CD4-positive, alpha-beta T cell treated with Interleukin-10 for 1 hour (primary cell): ENCODE measurements around the gene GLRA1.
A peak's percentile ranks its signal among the peaks of the same experiment; 100 is the strongest.
"Not testable (repeated sequence)": the region's sequence is repeated elsewhere in the genome, so short reads cannot be mapped to it uniquely, and the experiment has no call there.

ENCODE experiments used
- DNase-seq: peaks from one replicate; pipeline ENCODE4 v3.0.0-alpha.2; 2020

The GLRA1 gene

DNA sequence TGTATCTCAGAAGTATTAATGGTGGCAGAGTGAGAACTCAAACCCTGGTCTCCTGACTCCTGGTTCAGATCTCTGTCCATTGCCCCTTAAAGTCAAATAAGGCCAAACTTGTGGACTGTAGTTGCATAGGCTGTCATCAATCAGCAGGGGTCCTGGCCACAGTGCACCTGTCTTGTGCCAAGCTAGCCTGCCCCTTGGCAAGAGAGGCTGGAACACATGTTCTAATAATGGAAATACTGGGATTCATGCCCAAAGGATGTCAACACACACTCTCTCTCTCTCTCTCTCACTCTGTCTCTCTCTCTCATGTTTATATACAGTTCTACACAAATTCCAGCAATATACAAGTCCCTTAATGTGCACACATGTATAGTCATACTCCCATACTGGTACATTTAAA, 44.3 kb downstream of the GLRA1 start:
- no peak for DNase-seq

DNA sequence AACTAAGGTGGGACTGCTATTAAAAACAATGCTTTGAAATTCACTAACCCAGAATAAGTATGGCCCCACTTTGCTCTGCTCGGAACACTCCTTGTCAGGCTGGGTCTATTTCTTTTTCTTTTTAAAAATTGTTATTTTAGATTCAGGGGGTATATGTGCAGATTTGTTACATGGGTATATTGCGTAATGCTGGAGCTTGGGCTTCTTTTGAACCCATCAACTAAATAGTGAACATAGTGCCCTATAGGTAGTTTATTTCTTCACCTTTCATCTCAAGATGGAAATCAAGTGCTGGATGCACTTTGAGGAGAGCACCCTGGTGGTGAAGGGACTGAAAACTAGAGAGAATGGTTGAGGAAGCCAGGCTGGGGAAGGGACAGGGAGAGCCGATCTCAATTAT, 51.0 kb downstream of the GLRA1 start:
- no peak for DNase-seq

DNA sequence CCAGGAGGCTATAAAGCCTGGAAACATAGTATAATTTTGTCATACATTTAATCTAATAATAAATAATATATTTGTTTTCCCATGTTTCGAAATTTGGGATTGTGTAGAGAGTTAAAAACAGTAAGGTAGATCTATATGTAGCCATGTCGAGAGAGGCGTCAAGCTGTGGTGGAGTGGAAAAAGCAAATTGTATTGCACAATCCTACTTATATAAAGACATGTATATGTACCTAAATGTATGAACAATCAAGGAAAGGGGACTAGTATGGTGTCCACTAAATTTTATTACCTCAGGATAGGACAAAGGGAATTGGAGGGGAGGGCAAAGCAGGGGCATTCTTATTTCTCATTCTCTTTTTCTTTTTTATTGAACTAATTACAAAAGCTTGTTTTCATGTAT, 52.0 kb downstream of the GLRA1 start:
- no peak for DNase-seq

DNA sequence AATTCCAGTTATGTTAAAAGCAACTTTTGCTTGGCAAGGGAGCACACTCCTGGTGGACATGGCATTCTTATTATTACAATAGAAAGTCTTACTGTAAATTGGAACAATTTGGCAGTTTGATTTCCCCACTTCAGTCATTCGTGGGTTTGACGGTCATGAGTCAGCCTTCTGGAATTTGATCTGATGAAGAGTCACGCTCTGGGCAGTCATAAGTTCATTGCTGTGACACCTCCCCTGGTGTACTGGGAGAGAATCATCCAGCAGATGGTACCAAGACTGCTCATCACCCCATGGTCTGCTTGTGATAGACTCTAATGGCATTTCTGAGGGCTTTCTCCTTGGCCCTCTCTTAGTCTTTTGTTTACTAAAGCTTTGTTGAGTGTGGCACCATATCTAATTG, 53.8 kb downstream of the GLRA1 start:
- no peak for DNase-seq

DNA sequence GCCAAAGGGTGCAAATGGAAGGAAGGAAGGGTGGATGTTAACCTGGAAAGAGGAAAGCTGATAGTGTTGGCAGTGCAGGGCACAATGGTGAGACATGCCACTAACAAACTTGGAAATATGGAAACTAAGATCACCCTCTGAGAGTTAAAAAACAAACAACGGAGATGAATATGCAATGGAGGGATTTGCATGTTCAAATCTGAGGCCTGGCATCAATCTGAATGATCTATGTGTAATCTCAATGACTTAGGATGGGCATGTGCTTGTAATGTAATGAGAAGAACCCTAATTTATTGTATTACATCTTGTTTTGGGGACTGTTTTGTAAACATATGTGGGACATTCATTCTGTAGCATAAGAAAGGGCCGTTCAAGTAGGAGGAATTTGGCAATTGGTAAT, 54.4 kb downstream of the GLRA1 start:
- no peak for DNase-seq

DNA sequence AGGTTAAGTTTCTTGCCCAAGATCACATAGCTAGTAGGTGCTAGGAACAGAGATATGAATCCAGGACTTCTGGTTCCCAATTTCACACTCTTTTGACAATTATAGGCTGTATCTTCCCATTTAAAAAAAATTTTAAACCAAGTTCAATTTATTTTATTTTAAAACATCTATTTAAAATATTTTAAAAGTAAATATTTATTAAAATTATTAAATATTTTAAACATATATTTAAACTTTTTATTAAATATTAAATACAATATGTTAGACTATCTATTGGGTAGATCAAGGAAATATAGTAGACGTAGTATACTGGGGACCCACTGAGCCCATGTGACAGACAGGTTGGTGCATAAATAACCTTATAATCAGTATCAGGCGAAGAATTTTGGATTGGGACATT, 54.8 kb downstream of the GLRA1 start:
- no peak for DNase-seq

DNA sequence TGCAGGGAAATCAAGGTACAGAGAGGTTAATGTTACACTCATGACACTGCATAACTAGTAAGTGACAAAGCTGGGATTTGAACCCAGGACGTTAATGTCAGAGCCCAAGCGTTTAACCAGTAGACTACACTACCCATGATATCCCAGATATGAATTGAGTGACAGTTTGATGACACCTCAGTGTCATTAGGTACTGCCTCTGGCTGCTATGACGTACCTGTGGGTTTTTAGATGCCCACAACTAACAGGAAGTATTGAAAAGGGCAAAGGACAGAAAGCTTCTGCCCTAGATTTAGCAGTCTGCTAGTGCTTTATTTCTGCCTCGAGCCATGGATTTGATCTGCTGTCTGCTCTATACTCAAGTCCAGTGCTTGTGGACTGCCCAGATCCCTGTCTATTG, 56.2 kb downstream of the GLRA1 start:
- DNase-seq = peak; percentile 55

DNA sequence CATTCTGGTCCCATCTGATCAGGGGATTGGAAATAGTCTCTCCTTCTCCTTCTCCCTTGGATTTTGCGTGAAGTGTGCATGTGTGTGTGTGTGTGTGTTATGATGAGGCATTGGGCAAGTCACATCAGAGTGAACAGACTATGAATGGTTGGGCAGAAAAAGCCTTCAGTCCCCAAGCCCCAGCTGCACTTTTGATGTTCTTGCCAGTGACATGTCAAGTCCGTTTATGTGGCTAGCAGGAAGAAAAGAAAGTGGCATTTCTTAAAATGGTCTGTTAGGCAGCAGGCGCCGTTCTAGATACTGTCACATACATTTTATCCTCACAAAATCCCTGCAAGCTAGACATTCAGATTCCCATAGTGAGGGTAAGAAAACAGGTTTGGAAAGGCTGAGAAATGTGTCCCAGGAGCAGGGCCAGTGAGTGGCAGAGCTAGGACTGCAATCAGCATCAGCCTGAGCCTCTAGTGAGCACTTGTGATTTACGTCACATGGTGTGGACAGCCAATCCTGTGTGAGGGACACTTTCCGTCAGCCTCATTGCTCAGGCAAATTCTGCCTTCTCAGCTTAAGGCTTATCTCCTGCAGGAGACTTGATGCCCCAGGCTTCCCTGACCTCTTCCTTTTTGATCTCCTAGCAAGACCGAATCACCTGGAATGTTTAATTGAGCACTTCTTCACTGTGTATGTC, 60.4 kb downstream of the GLRA1 start:
- no peak for DNase-seq

DNA sequence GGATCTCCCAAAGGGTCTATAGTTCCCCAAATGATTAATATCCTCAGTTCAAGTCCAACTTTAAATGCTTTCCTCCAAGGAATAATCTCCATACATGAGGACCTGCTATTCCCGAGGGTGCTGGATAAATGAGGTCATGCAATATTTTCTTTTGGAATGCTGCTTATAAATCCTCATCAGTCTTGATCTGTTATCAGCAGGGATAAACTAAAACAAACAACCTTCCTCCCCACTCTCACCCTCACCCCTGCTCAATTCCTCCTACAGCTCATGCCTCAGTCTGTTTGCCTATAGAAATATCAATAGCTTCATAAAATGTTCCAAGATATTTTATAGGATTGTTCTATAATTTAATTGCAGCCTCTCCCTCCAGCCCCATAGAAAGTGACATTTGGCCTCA, 61.1 kb downstream of the GLRA1 start:
- no peak for DNase-seq

DNA sequence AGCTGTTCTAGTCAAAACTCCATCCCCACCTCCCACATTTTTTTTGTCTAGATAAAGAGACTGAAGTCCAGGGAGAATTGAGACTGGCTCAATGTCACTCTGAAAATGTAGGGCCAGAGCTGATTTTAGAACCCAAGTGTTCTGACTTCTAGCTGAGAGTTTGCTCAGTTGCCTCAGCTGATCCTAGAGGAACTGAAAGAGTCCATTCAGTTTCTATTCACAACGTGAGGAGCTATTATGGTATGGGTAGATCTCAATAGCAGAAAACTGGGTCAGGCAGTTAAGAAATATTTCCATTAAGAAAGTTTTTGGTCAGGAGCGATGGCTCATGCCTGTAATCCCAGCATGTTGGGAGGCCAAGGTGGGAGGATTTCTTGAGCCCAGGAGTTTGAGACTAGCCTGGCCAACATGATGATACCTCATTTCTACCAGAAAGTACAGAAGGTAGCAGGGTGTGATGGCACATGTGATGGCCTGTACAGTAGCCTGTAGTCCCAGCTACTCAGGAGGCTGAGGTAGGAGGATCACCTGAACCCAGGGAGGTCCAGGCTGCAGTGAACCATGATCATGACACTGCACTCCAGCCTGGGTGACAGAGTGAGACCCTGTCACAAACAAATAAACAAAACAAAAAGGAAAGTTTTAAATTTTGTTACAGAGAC, 61.7 kb downstream of the GLRA1 start:
- DNase-seq = no peak

DNA sequence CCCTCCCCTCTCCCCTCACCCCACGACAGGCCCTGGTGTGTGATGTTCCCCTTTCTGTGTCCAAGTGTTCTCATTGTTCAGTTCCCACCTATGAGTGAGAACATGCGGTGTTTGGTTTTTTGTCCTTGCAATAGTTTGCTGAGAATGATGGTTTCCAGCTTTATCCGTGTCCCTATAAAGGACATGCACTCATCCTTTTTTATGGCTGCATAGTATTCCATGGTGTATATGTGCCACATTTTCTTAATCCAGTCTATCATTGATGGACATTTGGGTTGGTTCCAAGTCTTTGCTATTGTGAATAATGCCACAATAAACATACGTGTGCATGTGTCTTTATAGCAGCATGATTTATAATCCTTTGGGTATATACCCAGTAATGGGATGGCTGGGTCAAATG, 63.8 kb downstream of the GLRA1 start:
- not testable (repeated sequence) for DNase-seq

DNA sequence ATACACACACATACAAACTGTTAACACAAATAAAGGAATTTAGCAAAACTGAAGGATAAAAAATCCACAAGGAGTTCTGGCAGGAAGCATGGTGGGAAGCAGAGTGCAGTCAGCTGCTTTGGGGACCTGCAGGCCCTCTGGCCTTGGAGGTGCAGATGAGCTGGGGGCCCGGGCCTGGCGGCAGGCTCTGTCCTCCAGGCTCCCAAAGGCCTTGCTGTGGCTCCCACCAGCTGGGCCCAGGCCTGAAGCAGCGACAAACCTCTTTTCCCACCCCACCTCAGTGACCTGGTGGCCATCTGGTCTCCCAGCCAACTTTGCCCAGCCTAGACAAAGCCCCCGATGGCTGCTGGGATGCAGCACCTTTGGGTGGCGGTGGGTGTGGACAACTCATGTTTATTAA, 67.8 kb downstream of the GLRA1 start:
- DNase-seq = no peak

DNA sequence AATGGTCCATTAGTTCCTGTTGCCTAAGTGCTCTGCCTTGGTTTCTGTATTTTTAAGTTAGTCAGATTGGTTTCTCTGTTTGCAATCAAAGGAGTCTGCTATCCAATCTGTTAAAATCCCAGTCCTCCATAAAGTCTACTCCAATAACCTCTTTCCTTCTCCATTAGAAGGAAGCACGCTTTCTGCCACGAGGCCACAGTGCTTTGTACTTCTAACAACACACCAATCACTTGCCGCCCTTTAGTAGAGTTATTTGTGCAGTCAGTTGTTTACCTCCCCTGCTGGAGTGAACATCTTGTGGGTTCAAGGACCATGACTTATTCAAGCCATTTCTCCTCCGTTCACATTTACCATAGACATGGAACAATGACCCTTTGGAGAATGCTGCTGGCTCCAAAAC, 69.0 kb downstream of the GLRA1 start:
- no peak for DNase-seq

DNA sequence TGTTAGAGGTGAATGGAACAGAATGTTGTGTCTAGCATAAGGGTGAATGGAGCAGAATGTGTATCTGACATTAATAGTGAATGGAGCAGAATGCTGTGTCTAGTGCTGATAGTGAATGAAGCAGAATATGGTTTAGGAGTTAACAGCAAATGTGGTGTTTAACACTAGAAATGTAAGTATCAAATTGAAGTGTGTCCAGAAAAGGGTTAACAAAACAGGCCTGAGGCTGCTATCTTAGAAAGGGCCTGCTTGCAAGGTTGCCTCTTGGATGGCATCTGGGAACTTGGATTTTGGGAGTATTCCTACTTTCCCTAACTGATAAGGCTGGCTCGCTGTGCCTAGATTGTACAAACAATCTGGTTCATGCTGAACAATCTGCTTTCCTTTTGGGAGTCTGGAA, 76.8 kb downstream of the GLRA1 start:
- DNase-seq = no peak

DNA sequence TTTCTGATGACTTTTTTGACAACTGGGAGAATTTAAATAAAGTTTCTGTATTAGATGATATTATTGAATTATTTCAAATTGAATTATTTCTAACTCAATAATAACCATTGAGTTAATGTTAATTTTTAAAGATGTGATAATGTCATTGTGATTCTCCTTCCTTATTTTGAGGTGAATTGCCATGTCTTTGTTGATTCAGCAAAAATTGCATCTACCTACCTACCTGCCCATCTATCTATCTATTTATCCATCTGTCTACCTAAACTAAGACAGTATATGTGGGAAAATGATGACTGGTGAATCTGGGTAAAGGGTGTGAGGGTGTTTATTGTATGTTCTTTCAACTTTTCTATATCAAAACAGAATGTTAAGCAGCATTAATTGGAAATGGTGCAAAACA, 77.9 kb downstream of the GLRA1 start:
- no peak for DNase-seq

DNA sequence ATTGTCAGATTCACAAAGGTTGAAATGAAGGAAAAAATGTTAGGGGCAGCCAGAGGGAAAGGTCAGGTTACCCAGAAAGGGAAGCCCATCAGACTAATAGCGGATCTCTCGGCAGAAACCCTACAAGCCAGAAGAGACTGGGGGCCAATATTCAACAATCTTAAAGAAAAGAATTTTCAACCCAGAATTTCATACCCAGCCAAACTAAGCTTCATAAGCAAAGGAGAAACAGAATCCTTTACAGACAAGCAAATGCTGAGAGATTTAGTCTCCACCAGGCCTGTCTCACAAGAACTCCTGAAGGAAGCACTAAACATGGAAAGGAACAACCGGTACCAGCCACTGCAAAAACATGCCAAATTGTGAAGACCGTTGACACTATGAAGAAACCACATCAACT, 91.8 kb downstream of the GLRA1 start:
- not testable (repeated sequence) for DNase-seq

DNA sequence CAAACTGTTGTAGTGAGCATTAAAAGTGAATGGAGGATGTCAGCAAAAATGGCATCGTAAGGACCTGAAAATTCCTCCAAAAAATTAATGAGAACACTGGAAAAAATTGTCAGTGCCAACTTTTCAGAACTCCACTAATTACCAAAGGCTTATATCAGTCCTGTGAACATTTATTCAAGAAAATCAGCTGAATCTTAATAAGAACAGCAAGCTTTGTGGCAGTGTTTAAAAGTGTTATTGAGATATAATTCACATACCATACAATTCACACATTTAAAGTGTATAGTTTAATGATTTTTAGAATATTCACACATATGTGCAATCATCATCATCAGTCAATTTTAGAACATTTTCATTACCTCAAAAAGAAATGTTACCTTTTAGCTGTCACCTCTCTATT, 95.3 kb downstream of the GLRA1 start:
- no peak for DNase-seq

DNA sequence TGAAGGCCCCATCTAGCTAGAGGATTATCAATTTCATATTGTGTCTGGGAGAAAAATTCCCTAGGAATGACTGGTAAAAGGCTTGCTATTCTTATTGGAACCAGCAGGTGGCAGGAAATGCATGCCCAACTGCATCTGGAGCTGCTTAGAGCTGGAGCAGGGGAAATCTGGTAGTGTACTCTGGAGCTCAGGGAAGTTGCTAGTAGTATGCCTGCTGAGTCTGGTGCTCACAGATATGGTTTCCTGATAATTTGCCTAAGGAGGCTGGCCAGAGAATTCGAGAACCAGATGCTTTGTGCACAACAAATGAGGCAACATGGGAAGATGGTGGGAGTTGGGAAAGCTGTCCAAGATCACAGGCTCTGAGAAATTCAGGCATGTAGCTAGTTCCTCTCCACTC, 99.2 kb downstream of the GLRA1 start:
- DNase-seq = peak; percentile 55

DNA sequence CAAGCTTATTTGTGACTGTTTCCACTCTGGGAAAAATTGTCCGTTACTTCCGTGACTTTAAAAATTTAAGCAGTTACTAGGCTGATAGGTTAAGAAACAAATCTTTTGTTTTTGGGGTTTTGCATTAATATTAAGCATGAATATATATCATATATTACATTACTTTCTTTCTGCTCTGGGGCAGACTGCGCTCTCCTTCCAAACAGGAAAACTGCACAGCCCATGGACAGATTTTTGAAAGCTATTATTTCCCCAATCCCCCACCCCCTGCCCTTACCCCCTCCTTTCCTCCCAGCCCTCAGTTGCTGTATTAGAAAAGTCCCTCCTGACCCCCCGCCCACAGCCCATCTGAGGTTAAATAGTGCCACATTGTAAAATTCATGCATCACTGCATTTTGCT, 102.5 kb downstream of the GLRA1 start:
- DNase-seq = no peak

DNA sequence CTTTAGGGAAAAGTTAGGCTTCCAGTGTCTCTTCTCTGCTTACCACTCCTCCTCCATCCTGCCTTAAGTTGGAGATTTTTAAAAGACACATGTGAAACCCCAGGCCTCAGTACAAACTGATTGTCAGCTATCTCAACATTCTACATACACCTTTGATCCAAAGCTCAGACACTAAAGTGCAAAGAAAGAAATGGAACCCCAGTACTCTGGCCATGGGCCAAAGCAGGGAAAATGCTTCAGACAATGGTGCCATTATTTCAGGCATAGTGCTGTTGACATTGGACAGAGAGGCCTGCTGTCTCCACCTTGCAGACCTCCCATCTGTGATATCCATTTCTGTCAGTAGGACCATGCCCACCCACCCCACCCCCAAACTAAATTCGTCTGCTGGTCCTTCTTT, 103.7 kb downstream of the GLRA1 start:
- DNase-seq = no peak

DNA sequence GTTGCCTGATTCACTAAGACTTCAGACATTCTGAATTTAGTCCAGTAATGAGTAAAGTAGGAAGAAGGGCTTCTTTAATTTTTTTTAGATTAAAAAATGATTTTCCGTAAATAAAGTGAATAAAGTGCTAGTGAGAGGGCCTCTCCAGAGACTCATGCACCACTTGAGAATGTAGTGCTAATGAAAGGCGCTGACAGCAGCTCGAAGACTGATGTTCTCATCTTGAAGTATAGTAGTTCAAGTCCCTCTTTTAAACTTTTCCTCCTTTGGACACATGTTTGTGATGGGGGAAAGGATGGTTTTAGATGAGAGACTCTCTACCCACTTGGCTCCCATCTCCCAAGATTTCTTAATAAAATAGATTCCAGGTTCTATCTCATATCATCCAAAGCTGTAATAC, 104.4 kb downstream of the GLRA1 start:
- no peak for DNase-seq

DNA sequence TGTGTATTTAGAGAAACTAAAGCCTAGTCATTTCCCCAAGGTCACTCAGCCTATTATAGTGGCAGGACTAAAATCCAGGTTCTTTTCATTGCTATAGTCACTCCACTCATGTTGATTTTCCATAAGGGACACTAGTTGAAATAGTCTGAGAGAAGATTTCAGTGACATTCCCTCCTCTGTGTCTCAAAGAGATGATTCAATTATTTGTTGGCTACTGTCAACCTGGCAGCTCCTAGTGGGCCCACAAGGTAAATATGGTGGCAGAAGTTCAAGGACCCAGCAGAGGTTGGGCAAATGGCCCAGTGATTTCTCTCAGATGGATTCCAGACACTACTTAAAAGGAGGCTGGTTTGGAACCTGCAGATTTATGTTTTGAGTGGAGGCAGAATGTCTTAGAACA, 104.8 kb downstream of the GLRA1 start:
- DNase-seq = no peak

DNA sequence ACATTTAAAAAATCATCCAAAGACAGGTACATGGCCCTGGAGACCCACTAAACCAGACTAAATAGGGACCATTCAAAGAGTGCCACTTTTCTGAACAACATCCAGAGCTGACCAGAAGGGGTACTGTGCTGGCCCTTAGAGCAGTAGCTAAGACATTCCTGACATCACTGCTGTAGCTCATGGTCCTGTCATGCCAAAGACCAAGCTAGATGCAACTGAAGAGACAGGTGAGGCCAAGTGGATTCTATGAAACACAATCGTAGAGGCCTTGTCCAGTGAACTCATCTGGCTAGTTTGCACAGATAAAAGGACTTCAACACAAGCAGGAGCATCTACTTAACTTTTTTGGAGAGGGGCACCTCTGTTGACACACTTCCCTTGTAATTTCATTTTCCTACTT, 109.6 kb downstream of the GLRA1 start:
- DNase-seq = no peak

DNA sequence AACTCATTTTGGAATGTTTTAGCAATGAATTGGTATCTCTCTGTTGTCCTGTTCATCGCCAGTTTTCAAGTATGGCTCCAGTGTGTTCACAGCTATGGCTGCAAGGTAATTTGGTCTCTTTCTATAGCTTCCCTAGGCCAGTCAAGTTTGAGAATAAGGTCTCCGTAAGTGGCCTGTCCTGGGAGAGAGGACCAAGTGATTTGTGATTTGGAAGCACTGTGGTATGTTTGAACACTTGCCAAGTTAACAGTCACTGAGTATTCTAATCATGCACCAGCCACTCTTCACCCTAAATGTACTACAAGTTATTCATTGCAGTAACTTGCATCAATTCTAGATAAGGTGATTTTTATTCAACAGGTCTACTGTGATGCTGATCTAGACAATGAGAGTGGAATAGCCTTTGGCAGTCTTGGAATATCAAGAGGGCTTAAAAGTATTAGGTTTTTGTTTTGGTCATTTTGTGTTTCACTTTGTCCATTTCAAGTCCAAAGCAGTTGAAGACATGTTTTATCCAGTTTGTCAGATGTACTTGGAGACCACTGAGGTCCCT, 111.8 kb downstream of the GLRA1 start:
- DNase-seq = no peak
